Measurements from ENCODE around the gene ADIPOQ.

- TF ChIP-seq CTCF (IDR thresholded peaks at IDR 0.05) = no peak
- TF ChIP-seq EZH2 (IDR thresholded peaks at IDR 0.05; ENCODE audit: borderline replicate concordance, insufficient read depth, low read depth, low read length, poor library complexity, severe bottlenecking) = no peak
These were observed 37.9 kb downstream of the ADIPOQ start for GRCh38 chr3:186880406-186880805.

Data from B cell (primary cell).